ENCODE results near the gene TCF15. TPM values are rescaled to one million over a fixed set of nuclear protein-coding genes. Genes with fewer than 3 reads are reported as not detected.

Gene TCF15
- total and polyA plus RNA-seq, 2 of the 13 experiments (the other 11 are each of a cell fraction or from before 2014, with no cell fraction given): not detected

GRCh38 chr20:555976-556385 lies 54.1 kb downstream of the TCF15 start (continued):
- TF ChIP-seq MTERF4 (CRISPR knock-in tag; IDR thresholded peaks at IDR 0.05) (no peak), ZNF501 (CRISPR knock-in tag; IDR thresholded peaks at IDR 0.05) (no peak), RORA (CRISPR knock-in tag; IDR thresholded peaks at IDR 0.05) (no peak), ZNF317 (CRISPR knock-in tag; IDR thresholded peaks at IDR 0.05) (no peak), KMT2A (CRISPR knock-in tag; IDR thresholded peaks at IDR 0.05) (no peak), KLF6 (CRISPR knock-in tag; IDR thresholded peaks at IDR 0.05) (no peak), ZNF678 (CRISPR knock-in tag; IDR thresholded peaks at IDR 0.05) (no peak), ZNF670 (CRISPR knock-in tag; IDR thresholded peaks at IDR 0.05; ENCODE audit: borderline replicate concordance) (peak; percentile 27; the same call in 1 of the 2 replicates), SP5 (CRISPR knock-in tag; IDR thresholded peaks at IDR 0.05; ENCODE audit: borderline replicate concordance, low read depth) (peak; percentile 91)

Other genes with a start within 250 kb of the TCF15 start
- gene TRIB3, start 229.5 kb downstream of the TCF15 start, total RNA-seq (2016; rRNA removed; fragmentation: Illumina TruSeq; extraction: Trizol): 106 and 115 TPM in 2 replicates
- 150 and 241 TPM in 2 replicates for gene TRIB3, start 229.5 kb downstream of the TCF15 start, polyA plus RNA-seq (2011; rRNA removed)
- gene RBCK1, start 202.0 kb downstream of the TCF15 start, total RNA-seq (2016; rRNA removed; fragmentation: Illumina TruSeq; extraction: Trizol): 121 and 149 TPM in 2 replicates
- 215 and 270 TPM in 2 replicates for gene RBCK1, start 202.0 kb downstream of the TCF15 start, polyA plus RNA-seq (2011; rRNA removed)
- gene TBC1D20, start 147.8 kb downstream of the TCF15 start, total RNA-seq (2016; rRNA removed; fragmentation: Illumina TruSeq; extraction: Trizol): 36.6 and 45.9 TPM in 2 replicates
- gene TBC1D20, start 147.8 kb downstream of the TCF15 start, polyA plus RNA-seq (2011; rRNA removed): 47.1 and 55.2 TPM in 2 replicates
- gene CSNK2A1, start 66.5 kb downstream of the TCF15 start, total RNA-seq (2016; rRNA removed; fragmentation: Illumina TruSeq; extraction: Trizol): 231 and 288 TPM in 2 replicates
- gene CSNK2A1, start 66.5 kb downstream of the TCF15 start, polyA plus RNA-seq (2011; rRNA removed): 131 and 153 TPM in 2 replicates
- 87.7 and 98.2 TPM in 2 replicates for gene SRXN1, start 42.9 kb upstream of the TCF15 start, total RNA-seq (2016; rRNA removed; fragmentation: Illumina TruSeq; extraction: Trizol)
- gene SRXN1, start 42.9 kb upstream of the TCF15 start, polyA plus RNA-seq (2011; rRNA removed): 29.9 and 41.3 TPM in 2 replicates
- not detected in 2 replicates for gene SCRT2, start 65.5 kb upstream of the TCF15 start, total RNA-seq (2016; rRNA removed; fragmentation: Illumina TruSeq; extraction: Trizol)
- not detected in 2 replicates for gene SCRT2, start 65.5 kb upstream of the TCF15 start, polyA plus RNA-seq (2011; rRNA removed)
- not detected in 2 replicates for gene SLC52A3, start 158.2 kb upstream of the TCF15 start, total RNA-seq (2016; rRNA removed; fragmentation: Illumina TruSeq; extraction: Trizol)
- 0.03 TPM in 1 of 2 replicates, not detected in the other for gene SLC52A3, start 158.2 kb upstream of the TCF15 start, polyA plus RNA-seq (2011; rRNA removed)
- 1.7 and 1.9 TPM in 2 replicates for gene FAM110A, start 223.4 kb upstream of the TCF15 start, total RNA-seq (2016; rRNA removed; fragmentation: Illumina TruSeq; extraction: Trizol)
- 1.9 and 2.0 TPM in 2 replicates for gene FAM110A, start 223.4 kb upstream of the TCF15 start, polyA plus RNA-seq (2011; rRNA removed)

Data from HepG2 (cell line).